Right lobe of liver (tissue), 6 donors: ENCODE results near the gene ZFP92. TPM values are rescaled to one million over a fixed set of nuclear protein-coding genes. Genes with fewer than 3 reads are reported as not detected.

Experiments
- ATAC-seq, 4 donors: fragments of 200-7000 bp; cut with Tn5 transposase; one replicate each; pipeline ENCODE4 v1.9.1; 2020; ENCODE audit warnings: mild to moderate bottlenecking in 4 of 4, moderate library complexity in 4 of 4
- DNase-seq, 3 donors: peaks; one replicate each; pipeline ENCODE4 v3.0.0-alpha.2; 2020
- H3K27ac ChIP-seq, 3 donors: fragments of 200-600 bp; one replicate each; pipeline ENCODE4 v1.8.0; 2022
- H3K27me3 ChIP-seq, 2 donors: fragments of 200-600 bp; one replicate each; pipeline ENCODE4 v1.8.0; 2022
- H3K36me3 ChIP-seq, 4 donors: fragments of 200-600 bp; sonication (generic) in 1 of 4; one replicate each; pipeline versions ENCODE4 v1.5.1 to v1.8.0; 2017 to 2022; ENCODE audit warnings: control low read depth in 1 of 4
- H3K4me1 ChIP-seq, 4 donors: fragments of 200-600 bp; sonication (generic) in 1 of 4; one replicate each; pipeline versions ENCODE4 v1.5.1 to v1.8.0; 2017 to 2022; ENCODE audit warnings: control low read depth in 1 of 4
- H3K4me3 ChIP-seq, 3 donors: fragments of 200-600 bp; one replicate each; pipeline ENCODE4 v1.8.0; 2022
- H3K9me3 ChIP-seq, 4 donors: fragments of 200-600 bp; sonication (generic) in 1 of 4; one replicate each; pipeline versions ENCODE4 v1.5.1 to v1.8.0; 2017 to 2022; ENCODE audit warnings: control low read depth in 1 of 4
- CTCF ChIP-seq, 4 donors: fragments of 200-600 bp in 3 of 4; fragments of 450-650 bp in 1 of 4; IDR thresholded peaks; one replicate each; pipeline versions ENCODE4 v1.5.1 to v1.8.0; 2016 to 2022; ENCODE audit warnings: antibody characterized with exemption in 4 of 4, mild to moderate bottlenecking in 2 of 4
- POLR2A ChIP-seq: fragments of 450-650 bp; IDR thresholded peaks from one replicate; pipeline ENCODE4 v1.6.1; 2017; ENCODE audit warnings: antibody characterized with exemption, mild to moderate bottlenecking
- WGBS: methylation state at CpG from one replicate; pipeline ENCODE4 v1.1.6; 2018; ENCODE audit warnings: low coverage, low lambda C conversion rate; ENCODE audit not compliant: insufficient coverage; ENCODE audit errors: missing lambda C conversion rate; 5-methylcytosine and 5-hydroxymethylcytosine counted together
- intact Hi-C, 2 donors: fragments of 100-400 bp; cut with DNase I; formaldehyde crosslinking; loops; one replicate each; pipeline versions ENCODE4 v1.11.2 to v1.14.1; 2022
- total RNA-seq, 6 experiments: library from RNA; depleted of rRNA in 2 of 6; stranded (reverse); fragments of >200 nt in 2 of 6; fragmentation: NEBNext Ultra II Directional in 3 of 6; extraction: Animal tissue kit (Norgen Biotek cat#: 25700) in 3 of 6; gene quantifications; one replicate each; pipeline versions ENCODE4 v1.1.0 to v1.2.4, GENCODE V29; 2016 to 2023
- donor health status: DM: no; HTN: yes; CAD: no.
- donor health status: DM: no; HTN: no; CAD: no.
- donor health status: DM: no; HTN: no; CAD: no.
- donor health status: DM: no; HTN: yes; CAD: no.
- donor health status: DM: no; HTN: yes; CAD: no.

ZFP92 gene
- total RNA-seq, 6 experiments from 2014 or later, result 0.31 to 1.4 (median 0.41) TPM

DNA sequence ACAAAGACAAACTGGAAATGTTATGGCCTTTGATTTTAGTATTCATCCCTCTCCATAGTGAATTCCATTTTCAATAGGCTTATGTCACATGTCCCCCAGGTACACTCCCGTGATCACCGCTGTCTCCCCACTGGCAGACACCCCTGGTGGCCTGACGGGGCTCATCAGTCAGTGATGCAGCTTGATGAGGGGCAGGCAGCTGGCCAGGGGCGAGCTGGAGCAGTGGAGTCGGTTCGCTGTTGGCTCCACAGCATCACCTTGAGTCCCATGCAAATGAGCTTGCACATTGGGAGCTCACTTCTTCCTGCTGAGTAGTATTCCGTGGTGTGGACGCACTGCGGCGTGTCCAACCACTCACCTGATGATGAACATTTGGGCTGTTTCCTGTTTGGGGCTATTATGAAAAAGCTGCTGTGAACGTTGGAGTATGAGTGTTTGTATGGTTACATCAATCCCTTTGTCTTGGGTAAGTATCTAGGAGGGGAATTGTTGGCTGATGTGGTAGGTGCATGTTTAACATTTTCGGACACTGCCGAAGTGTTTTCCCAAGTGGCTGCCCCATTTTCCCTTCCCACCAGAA lies 29.4 kb downstream of the ZFP92 start:
- Histone ChIP-seq H3K9me3 (no peaks in the 10 kb centered on the region), H3K4me3 (no peak overlapping the region), H3K4me1 (no peaks in the 10 kb centered on the region), H3K36me3 (no peaks in the 10 kb centered on the region), H3K27ac (no peak overlapping the region), H3K27me3 (no peaks in the 10 kb centered on the region)
- ATAC-seq (no peak), DNase-seq (no peak)
- no peak for TF ChIP-seq POLR2A
- no peak for TF ChIP-seq CTCF (IDR thresholded peaks at IDR 0.05)
- WGBS, result 53% methylated on average over 12 of the region's 13 CpGs
- intact Hi-C loops, result no loop called here

GRCh38 chrX:153441296-153441695 lies 30.0 kb downstream of the ZFP92 start:
- intact Hi-C loops, result no loop called here
- TF ChIP-seq POLR2A (no peak), CTCF (IDR thresholded peaks at IDR 0.05) (no peak)
- DNase-seq (no peak), ATAC-seq (no peak)
- Histone ChIP-seq H3K4me1 (no peaks in the 10 kb centered on the region), H3K4me3 (no peak overlapping the region), H3K9me3 (no peaks in the 10 kb centered on the region), H3K36me3 (no peaks in the 10 kb centered on the region), H3K27ac (no peak overlapping the region), H3K27me3 (no peaks in the 10 kb centered on the region)
- WGBS, result 51% methylated on average over 7 of the region's 7 CpGs

- TF ChIP-seq CTCF (IDR thresholded peaks at IDR 0.05), result no peak
- TF ChIP-seq POLR2A, result no peak
- ATAC-seq, result no peak
- no peak overlapping the region for H3K27ac ChIP-seq
- DNase-seq, result no peak
- 30% methylated on average over 1 of the region's 9 CpGs for WGBS
- H3K27me3 ChIP-seq, result no peaks in the 10 kb centered on the region
- H3K9me3 ChIP-seq, result no peaks in the 10 kb centered on the region
- no peaks in the 10 kb centered on the region for H3K4me1 ChIP-seq
- H3K4me3 ChIP-seq, result no peak overlapping the region
- H3K36me3 ChIP-seq, result no peaks in the 10 kb centered on the region
- intact Hi-C loops, result no loop called here
Measured at GRCh38 chrX:153441981-153442380, 30.7 kb downstream of the ZFP92 start.

DNA sequence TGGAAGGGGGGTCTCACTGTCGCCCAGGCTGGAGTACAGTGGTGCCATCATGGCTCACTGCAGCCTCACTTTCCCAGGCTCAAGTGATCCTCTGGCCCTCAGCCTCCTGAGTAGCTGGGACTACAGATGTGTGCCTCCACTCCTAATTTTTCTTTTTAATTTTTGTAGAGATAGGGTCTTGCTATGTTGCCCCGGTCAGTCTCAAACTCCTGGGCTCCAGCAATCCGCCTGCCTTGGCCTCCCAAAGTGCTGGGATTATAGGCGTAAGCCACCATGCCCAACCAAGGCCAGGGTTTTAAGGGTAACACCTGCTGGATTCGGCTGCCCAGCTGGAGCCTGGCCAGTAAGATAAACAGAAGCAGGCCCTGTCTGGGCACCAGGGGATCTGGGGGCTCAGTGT lies 31.2 kb downstream of the ZFP92 start:
- no peak for ATAC-seq
- no peak overlapping the region for H3K4me3 ChIP-seq
- H3K4me1 ChIP-seq, result no peaks in the 10 kb centered on the region
- H3K36me3 ChIP-seq, result no peaks in the 10 kb centered on the region
- intact Hi-C loops, result no loop called here
- no peak for DNase-seq
- H3K27me3 ChIP-seq, result no peaks in the 10 kb centered on the region
- no peaks in the 10 kb centered on the region for H3K9me3 ChIP-seq
- TF ChIP-seq CTCF (IDR thresholded peaks at IDR 0.05) (no peak), POLR2A (no peak)
- no peak overlapping the region for H3K27ac ChIP-seq
- WGBS, result 67% methylated on average over 1 of the region's 5 CpGs
